Prostate gland (tissue), 2 donors: Measurements from ENCODE around the gene RBCK1. TPM values are rescaled to one million over a fixed set of nuclear protein-coding genes. Genes with fewer than 3 reads are reported as not detected.

ENCODE experiments used
- DNase-seq: peaks from one replicate; pipeline ENCODE4 v3.0.0-alpha.2; 2019; ENCODE audit warnings: low spot score
- H3K27ac ChIP-seq, 2 donors: fragments of 200-600 bp; sonication (generic); 2 replicates each; pipeline ENCODE4 v1.5.1; 2017 to 2019
- H3K27me3 ChIP-seq: fragments of 200-600 bp; sonication (generic); replicated peaks from 2 replicates; pipeline ENCODE4 v1.5.1; 2019; ENCODE audit not compliant: insufficient read depth
- H3K36me3 ChIP-seq, 2 donors: fragments of 200-600 bp; sonication (generic); 1 replicate in 1 of 2; 2 replicates in 1 of 2; pipeline versions ENCODE4 v1.5.1 to v1.8.1; 2017 to 2019
- H3K4me1 ChIP-seq: fragments of 200-600 bp; sonication (generic); replicated peaks from 2 replicates; pipeline ENCODE4 v1.5.1; 2019
- H3K4me3 ChIP-seq, 2 donors: fragments of 200-600 bp; sonication (generic); 2 replicates each; pipeline ENCODE4 v1.5.1; 2017 to 2019
- H3K9me3 ChIP-seq: fragments of 200-600 bp; sonication (generic); 2 replicates; pipeline ENCODE4 v1.5.1; 2017
- CTCF ChIP-seq, 4 experiments: fragments of 200-600 bp in 2 of 4; fragments of 450-650 bp in 2 of 4; sonication (generic) in 2 of 4; IDR thresholded peaks; 1 replicate in 3 of 4; 2 replicates in 1 of 4; pipeline ENCODE4 v1.5.1; 2016 to 2019; ENCODE audit warnings: antibody characterized with exemption in 4 of 4, mild to moderate bottlenecking in 2 of 4, moderate library complexity in 2 of 4
- POLR2A ChIP-seq: fragments of 450-650 bp; IDR thresholded peaks from one replicate; pipeline ENCODE4 v1.6.1; 2016; ENCODE audit warnings: antibody characterized with exemption, mild to moderate bottlenecking
- POLR2AphosphoS5 ChIP-seq: sonication (generic); formaldehyde crosslinking; IDR thresholded peaks from one replicate; pipeline ENCODE4 v1.6.1; 2017; ENCODE audit warnings: antibody characterized with exemption
- WGBS: methylation state at CpG from one replicate; pipeline ENCODE4 v1.1.5; 2018; 5-methylcytosine and 5-hydroxymethylcytosine counted together
- intact Hi-C: fragments of 100-400 bp; cut with DNase I; formaldehyde crosslinking; loops from one replicate; pipeline ENCODE4 v1.14.2; 2022
- total RNA-seq, 2 donors: library from RNA; depleted of rRNA; stranded (reverse); fragments of >200 nt; gene quantifications; one replicate each; pipeline ENCODE4 v1.1.0, GENCODE V29; 2016

Gene RBCK1
- total RNA-seq, 2 donors from 2014 or later, result 108 to 158 TPM

GRCh38 chr20:421685-422250 lies 13.7 kb downstream of the RBCK1 start:
- WGBS, result 94% methylated on average over 8 of the region's 8 CpGs
- Histone ChIP-seq H3K27me3 (no peaks in the 10 kb centered on the region), H3K4me1 (no peaks in the 10 kb centered on the region), H3K36me3 (peaks cover 0 to 18% of the 10 kb centered on the region in 2 donors), H3K4me3 (no peak overlapping the region), H3K9me3 (no peaks in the 10 kb centered on the region), H3K27ac (no peak overlapping the region)
- DNase-seq, result no peak
- TF ChIP-seq POLR2A (no peak), CTCF (IDR thresholded peaks at IDR 0.05) (no peak), POLR2AphosphoS5 (no peak)
- intact Hi-C loops, result no loop called here

DNA sequence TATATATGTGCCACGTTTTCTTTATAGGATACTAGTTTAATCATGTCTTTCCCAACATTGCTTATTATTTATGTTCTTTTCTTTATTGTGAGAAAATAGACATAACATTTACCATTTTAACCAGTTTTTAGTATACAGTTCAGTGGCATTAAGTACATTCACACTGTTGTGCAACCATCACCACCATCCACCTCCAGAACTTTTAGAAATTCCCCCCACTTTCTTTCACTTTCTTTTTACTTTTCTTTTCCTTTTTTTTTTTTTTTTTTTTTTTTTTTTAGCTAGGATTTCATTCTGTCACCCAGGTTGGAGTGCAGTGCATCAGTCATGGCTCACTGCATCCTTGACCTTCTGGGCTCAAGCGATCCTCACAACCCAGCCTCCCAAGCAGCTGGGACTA lies 18.5 kb downstream of the RBCK1 start:
- H3K4me1 ChIP-seq, result no peaks in the 10 kb centered on the region
- no peak for DNase-seq
- intact Hi-C loops, result no loop called here
- no peak overlapping the region for H3K27ac ChIP-seq
- H3K36me3 ChIP-seq, result peaks cover 3 to 4% of the 10 kb centered on the region in 2 donors
- H3K9me3 ChIP-seq, result no peaks in the 10 kb centered on the region
- no peak overlapping the region for H3K4me3 ChIP-seq
- WGBS, result 93% methylated on average over 2 of the region's 2 CpGs
- H3K27me3 ChIP-seq, result no peaks in the 10 kb centered on the region
- TF ChIP-seq POLR2AphosphoS5, result no peak
- no peak for TF ChIP-seq POLR2A
- TF ChIP-seq CTCF (IDR thresholded peaks at IDR 0.05), result no peak

- no peak for DNase-seq
- no peak for TF ChIP-seq POLR2AphosphoS5
- no peak for TF ChIP-seq CTCF (IDR thresholded peaks at IDR 0.05)
- no peak for TF ChIP-seq POLR2A
- Histone ChIP-seq H3K9me3 (no peaks in the 10 kb centered on the region), H3K27ac (no peak overlapping the region), H3K27me3 (no peaks in the 10 kb centered on the region), H3K4me1 (no peaks in the 10 kb centered on the region), H3K4me3 (no peak overlapping the region), H3K36me3 (peaks cover 3 to 4% of the 10 kb centered on the region in 2 donors)
- intact Hi-C loops, result no loop called here
- WGBS, result 88% methylated on average over 4 of the region's 4 CpGs
These were observed 19.3 kb downstream of the RBCK1 start for GRCh38 chr20:427401-427800.

DNA sequence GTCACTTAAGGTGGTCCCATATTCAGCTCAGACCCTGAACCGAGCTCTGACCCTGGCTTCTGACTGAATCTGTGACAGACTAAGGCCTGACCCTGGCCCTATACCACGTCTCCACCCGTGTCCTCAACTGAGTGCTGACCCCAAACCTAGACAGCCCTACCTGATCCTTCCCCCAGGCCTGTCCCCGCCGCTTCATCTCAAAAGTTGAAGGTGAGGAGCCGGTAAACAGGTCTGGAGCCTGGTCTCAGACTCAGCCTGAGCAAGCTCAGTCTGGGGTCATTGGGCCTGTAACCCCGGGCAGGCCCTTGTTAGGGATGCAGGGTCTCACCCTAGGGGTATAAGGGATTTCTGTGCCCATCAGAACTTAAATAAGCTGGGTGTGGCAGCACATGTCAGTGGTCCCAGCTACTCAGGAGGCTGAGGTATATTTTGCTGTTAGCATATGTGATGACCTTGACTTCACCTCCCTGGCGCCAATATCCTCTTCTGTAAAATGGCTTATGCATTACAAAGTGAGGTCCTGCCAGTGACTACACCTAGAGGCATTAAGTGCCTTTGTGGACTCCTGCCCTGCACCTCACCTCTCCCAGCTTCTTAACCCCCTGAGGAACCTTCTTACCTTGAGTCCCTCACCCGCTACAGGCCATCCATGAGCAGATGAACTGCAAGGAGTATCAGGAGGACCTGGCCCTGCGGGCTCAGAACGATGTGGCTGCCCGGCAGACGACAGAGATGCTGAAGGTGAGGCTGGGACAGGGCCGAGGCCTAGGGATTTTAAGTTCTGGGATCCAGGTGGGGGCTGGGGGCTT lies 20.0 kb downstream of the RBCK1 start:
- H3K4me3 ChIP-seq, result no peak overlapping the region
- H3K4me1 ChIP-seq, result no peaks in the 10 kb centered on the region
- intact Hi-C loops, result no loop called here
- peaks cover 3 to 4% of the 10 kb centered on the region in 2 donors for H3K36me3 ChIP-seq
- H3K9me3 ChIP-seq, result no peaks in the 10 kb centered on the region
- no peaks in the 10 kb centered on the region for H3K27me3 ChIP-seq
- 91% methylated on average over 14 of the region's 14 CpGs for WGBS
- DNase-seq, result no peak
- no peak for TF ChIP-seq POLR2A
- no peak for TF ChIP-seq CTCF (IDR thresholded peaks at IDR 0.05)
- TF ChIP-seq POLR2AphosphoS5, result no peak
- no peak overlapping the region for H3K27ac ChIP-seq
